ENCODE data around the gene PHLPP2.
A peak's percentile ranks its signal among the peaks of the same experiment; 100 is the strongest.

The PHLPP2 gene

GRCh38 chr16:71722801-71723536 is 1.5 kb downstream of the PHLPP2 start:
- no peak for TF ChIP-seq CTCF (IDR thresholded peaks at IDR 0.05; ENCODE audit: extremely low read depth, insufficient read depth, missing control alignments)
- in situ Hi-C loops (cut with MboI; ENCODE audit: low pct_unique_long_range_greater_than_20kb, low sequenced_read_pairs, unreplicated experiment) = no loop called here
- peak; percentile 67 for DNase-seq (ENCODE audit: low spot score)

- no peak for TF ChIP-seq CTCF (IDR thresholded peaks at IDR 0.05; ENCODE audit: extremely low read depth, insufficient read depth, missing control alignments)
- no peak for DNase-seq (ENCODE audit: low spot score)
- in situ Hi-C loops (cut with MboI; ENCODE audit: low pct_unique_long_range_greater_than_20kb, low sequenced_read_pairs, unreplicated experiment) = no loop called here
These were observed 3.3 kb downstream of the PHLPP2 start for GRCh38 chr16:71721066-71721740.

- no peak for DNase-seq (ENCODE audit: low spot score)
- TF ChIP-seq CTCF (IDR thresholded peaks at IDR 0.05; ENCODE audit: extremely low read depth, insufficient read depth, missing control alignments) = no peak
- in situ Hi-C loops (cut with MboI; ENCODE audit: low pct_unique_long_range_greater_than_20kb, low sequenced_read_pairs, unreplicated experiment) = no loop called here
These were observed 12.0 kb downstream of the PHLPP2 start for GRCh38 chr16:71712501-71712900.

- TF ChIP-seq CTCF (IDR thresholded peaks at IDR 0.05; ENCODE audit: extremely low read depth, insufficient read depth, missing control alignments) = no peak
- in situ Hi-C loops (cut with MboI; ENCODE audit: low pct_unique_long_range_greater_than_20kb, low sequenced_read_pairs, unreplicated experiment) = no loop called here
- DNase-seq (ENCODE audit: low spot score) = no peak
These were observed 12.7 kb downstream of the PHLPP2 start for GRCh38 chr16:71711789-71712188.

DNA sequence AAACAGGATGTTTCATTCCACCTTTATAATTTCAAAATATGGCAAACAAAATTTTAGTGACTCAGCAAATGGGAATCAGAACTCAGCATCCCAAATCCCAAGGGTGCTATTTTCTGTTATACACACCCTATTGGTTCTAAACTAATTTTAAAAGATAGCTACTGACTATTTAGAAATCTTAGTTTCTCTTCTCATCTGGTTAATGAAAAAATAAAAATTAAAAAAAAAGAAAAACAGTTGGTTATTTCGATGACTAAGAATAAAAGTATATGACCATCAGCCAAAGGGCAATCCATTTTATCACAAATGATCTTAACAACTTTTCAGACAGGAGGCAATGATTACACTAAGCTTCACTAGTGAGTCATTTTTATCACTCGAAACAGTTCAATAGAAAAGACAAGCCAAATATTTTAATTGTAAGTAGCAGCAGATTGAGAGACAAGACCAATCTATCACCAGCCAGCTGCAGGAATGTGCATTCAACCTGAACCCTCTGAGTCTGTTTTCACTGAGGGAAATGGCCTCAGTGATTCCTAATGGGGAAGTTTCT is 15.2 kb downstream of the PHLPP2 start:
- no peak for DNase-seq (ENCODE audit: low spot score)
- TF ChIP-seq CTCF (IDR thresholded peaks at IDR 0.05; ENCODE audit: extremely low read depth, insufficient read depth, missing control alignments) = no peak
- in situ Hi-C loops (cut with MboI; ENCODE audit: low pct_unique_long_range_greater_than_20kb, low sequenced_read_pairs, unreplicated experiment) = no loop called here

DNA sequence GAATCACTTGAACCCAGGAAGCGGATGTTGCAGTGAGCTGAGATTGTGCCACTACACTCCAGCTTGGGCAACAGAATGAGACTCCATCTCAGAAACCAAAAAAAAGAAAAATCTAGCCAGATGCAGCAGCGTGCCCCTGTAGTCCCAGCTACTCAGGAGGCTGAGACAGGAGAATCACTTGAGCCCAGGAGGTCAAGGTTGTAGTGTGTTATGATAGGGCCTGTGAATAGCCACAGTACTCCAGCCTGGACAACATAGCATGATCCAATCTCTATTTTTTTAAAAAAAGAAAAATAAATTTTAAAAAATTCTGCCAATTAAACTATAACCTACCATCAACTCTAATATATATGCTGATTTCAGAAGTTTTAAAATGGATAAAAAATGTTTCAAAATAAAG is 15.8 kb downstream of the PHLPP2 start:
- in situ Hi-C loops (cut with MboI; ENCODE audit: low pct_unique_long_range_greater_than_20kb, low sequenced_read_pairs, unreplicated experiment) = no loop called here
- no peak for TF ChIP-seq CTCF (IDR thresholded peaks at IDR 0.05; ENCODE audit: extremely low read depth, insufficient read depth, missing control alignments)
- DNase-seq (ENCODE audit: low spot score) = no peak

Measured in GM13977 (cell line).